GM04504 (cell line): ENCODE measurements around the gene CEP295NL.
"Not testable (repeated sequence)": the region's sequence is repeated elsewhere in the genome, so short reads cannot be mapped to it uniquely, and the experiment has no call there.

Source experiments
- DNase-seq: peaks from one replicate; pipeline ENCODE4 v3.0.0-alpha.2; 2012; ENCODE audit warnings: low read depth

CEP295NL gene, protein sequence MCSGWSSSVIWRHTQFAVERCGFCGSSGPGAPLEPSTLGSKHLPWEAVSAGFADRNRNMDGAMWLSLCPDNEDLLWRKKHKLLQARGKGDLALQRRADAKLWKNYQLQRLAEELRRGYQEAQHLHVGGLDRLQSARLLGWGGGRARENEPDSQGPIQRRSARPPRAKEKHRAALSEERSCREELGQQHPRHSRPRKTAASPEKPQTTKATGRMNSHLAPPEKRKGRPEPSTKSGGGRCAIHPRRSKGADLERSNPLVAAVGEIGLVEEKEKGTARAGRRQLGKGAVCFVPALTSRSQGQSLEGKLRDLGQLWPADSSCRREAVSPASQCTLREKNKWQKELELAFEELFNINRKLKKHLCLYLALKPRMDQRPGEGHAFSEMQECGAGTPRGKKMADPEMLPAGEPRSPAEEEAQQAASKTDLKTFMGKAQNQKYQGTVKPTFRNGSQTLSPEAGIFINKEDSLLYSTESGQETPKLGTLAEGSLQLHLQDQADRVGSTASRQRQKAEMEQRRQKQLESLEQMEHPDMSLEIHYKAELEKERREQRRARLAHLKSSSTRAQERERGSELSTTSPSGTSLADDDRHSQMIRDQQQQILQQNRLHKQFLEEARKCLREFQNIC

GRCh38 chr17:78903101-78903779 is at the start of gene CEP295NL:
CEP295NL (minus strand) TSS chr17:78903201; CDS start chr17:78901828, 1,373 bp downstream.
- no peak for DNase-seq

GRCh38 chr17:78952706-78953105 is 49.7 kb upstream of the CEP295NL start:
- DNase-seq = no peak

DNA sequence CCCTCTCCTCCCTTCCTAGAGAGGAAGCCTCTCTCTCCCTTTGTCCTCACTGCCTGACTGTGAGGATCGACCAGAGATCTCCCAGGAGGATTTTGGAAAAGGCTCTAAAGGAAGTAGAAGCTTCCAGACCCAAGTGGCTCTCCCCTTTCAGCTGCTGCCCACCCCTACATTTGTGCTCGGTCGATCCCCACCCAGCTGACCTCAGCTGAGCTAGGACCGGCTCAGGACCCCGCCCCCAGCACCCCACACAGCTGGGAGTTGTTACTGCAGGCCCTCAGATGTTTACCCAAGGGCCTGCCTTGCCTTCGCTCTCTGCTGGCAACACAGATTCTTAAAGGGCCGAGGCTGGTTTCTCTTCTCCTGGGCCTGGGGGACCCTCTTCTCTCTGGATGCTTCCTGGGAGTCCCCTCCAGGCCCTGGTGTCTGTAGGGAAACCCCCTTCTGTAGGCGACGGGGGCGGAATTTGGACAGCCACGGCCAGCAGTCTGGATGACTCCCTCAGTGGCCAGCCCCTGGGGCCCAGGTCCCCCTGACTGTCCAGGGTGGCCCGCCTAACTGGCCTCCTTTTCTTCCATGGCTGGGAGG is 49.1 kb upstream of the CEP295NL start:
- DNase-seq = no peak

- DNase-seq = no peak
Measured at GRCh38 chr17:78950870-78951269, 47.9 kb upstream of the CEP295NL start.

DNA sequence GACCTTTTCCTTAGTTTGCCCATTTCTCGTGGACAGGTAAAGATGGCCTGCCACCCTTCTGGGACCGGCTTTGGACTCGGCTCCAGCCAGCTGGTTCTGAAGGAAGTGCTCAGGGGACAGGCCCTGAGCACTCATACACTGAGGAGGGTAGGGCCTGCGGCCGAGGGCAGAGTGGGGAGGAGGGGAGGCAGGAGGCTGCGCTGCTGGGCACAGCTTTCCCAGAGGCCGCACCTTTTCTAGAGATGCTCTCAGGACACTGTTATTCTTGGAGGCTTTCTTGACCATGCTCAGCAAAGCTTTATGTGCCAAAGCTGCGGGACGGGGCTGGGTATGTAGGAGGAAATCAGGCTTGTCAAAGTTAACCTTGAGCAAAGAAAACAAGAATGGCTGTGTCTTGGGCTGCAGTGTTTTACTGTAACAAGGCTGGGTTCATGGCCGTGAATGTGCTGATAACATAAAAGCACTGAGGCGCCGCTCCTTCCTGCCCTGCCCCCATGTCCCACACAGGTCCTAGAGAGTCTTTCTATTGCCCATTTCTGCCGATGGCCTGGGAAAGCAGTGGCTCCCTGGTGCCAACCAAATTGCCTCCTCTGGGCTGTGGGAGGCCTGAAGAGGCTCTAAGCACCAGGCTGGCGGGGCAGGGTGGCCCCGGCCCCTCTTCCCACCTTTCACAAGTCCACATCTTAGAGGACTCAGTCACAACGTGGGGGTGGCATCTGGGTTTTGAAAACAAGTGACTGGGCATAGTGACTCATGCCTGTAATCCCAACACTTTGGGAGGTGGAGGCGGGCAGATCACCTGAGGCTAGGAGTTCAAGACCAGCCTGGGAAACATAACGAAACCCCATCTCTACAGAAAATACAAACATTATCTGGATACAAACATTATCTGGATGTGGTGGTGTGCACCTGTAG is 44.5 kb upstream of the CEP295NL start:
- no peak for DNase-seq

DNA sequence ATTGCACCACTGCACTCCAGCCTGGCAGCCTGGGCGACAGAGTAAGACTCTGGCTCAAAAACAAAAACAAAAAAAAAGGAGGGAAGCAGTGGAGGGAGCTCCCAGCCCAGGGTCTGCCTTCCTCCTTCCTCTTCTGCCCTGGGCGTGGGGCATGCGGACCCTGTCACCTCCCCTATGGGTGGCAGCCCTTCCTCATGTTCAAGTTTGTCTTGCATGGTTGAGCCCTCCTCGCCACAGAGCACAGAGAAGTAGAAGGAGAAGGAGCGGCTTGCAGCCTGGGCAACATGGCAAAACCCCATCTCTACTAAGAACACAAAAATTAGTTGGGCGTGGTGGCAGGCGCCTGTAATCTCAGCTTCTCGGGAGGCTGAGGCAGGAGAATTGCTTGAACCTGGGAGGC is 43.6 kb upstream of the CEP295NL start:
- no peak for DNase-seq

DNA sequence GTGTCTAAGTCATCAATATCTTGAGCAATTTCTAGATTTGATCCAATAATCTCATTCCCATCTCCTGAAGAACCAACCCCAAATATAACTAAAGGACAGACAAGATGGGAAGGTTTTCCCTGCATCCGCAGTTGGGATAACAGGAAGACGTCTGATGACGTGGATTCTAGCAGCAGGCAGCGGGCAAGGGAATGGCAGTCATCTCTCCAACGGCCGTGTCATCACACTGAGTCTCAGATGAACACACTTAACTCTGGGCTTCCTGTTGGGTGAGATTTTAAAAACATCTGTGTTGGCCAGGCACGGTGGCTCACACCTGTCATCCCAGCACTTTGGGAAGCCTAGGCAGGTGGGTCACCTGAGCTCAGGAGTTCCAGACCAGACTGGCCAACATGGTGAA is 43.1 kb upstream of the CEP295NL start:
- DNase-seq = no peak

DNA sequence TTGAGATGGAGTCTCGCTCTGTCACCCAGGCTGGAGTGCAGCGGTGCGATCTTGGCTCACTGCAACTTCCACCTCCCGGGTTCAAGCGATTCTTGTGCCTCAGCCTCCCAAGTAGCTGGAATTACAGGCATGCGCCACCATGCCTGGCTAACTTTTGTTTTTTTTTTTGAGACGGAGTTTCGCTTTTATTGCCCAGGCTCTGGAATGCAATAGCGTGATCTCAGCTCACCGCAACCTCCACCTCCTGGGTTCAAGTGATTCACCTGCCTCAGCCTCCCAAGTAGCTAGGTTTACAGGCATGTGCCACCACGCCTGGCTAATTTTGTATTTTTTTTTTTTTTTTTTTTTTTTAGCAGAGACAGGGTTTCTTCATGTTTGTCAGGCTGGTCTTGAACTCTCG is 42.5 kb upstream of the CEP295NL start:
- DNase-seq = not testable (repeated sequence)

GRCh38 chr17:78944956-78945355 is 42.0 kb upstream of the CEP295NL start:
- no peak for DNase-seq

GRCh38 chr17:78944026-78944425 is 41.0 kb upstream of the CEP295NL start:
- DNase-seq = no peak

- no peak for DNase-seq
Measured at GRCh38 chr17:78940708-78941107, 37.7 kb upstream of the CEP295NL start.

DNA sequence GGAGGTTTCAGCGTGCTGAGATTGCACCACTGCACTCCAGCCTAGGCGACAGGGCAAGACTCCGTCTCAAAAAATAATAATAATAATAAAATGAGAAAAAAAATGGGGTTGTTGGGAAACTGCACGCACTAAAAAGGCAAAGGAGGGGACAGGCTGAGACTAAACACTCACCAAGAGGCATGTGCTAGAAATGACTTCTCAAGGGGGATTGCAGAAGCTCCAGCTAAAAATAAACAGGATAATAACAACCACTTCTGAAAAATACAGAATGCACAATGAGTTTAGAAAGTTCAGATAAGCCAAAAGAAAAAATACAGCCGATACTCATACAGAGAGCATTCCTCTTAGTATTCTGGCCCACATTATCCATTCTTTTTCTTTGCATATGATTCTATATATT is 37.3 kb upstream of the CEP295NL start:
- no peak for DNase-seq

GRCh38 chr17:78939615-78940014 is 36.6 kb upstream of the CEP295NL start:
- DNase-seq = no peak

DNA sequence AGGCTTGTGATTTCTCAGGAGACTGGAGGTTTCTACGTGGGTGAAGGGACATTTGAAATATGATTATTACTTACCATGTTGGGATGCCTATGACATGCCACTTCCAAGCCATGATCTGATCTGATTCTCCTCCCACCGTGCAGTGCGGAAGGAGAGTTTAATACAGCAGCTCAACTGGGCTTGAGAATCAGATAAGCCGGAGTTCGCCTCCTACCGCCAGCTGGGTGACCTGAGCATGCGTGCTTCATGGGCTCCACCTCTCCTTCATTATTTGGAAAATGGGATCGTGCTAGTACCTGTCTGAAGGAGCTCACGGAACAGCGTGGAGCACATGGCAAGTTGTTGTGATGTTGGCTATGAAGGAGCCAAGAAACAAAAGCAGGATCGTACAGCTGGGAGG is 34.6 kb upstream of the CEP295NL start:
- no peak for DNase-seq

GRCh38 chr17:78935419-78936323 is 32.7 kb upstream of the CEP295NL start:
- peak; percentile 93 for DNase-seq

DNA sequence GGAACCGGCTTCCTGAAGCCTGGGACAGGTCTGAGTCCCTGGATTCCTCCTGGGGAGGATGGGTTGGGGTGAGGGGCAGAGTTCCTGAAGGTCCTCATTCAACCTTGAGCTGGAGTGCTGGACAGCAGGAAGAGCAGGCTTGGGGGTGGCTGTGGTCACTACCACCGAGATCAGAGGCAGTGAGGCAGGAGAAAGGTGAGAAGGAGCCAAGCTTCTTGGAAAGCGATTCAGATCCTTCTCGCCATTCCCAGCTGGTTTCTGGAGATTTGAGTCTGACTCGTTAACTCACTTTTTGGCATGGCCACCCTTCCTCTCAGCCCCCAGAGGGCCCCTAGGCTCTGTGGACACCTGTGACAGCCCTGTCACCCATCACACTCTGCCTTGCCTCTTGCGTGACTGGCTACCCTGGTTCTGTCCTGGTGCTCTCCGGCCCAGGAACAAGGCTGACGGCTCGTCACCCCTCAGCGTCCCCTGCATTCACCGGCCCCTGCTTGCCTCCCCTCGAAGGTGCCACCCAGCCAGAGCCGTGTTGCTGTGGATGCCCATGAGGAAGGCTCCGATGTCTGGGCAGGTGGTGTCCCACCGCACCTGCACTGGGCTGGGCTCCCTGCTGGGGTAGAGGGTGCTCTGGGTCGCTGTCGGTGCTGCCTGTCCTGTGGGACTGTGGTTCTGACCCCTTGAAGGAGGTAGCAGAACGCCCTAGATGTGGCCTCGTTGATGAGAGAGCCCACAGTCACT is 31.8 kb upstream of the CEP295NL start:
- no peak for DNase-seq

DNA sequence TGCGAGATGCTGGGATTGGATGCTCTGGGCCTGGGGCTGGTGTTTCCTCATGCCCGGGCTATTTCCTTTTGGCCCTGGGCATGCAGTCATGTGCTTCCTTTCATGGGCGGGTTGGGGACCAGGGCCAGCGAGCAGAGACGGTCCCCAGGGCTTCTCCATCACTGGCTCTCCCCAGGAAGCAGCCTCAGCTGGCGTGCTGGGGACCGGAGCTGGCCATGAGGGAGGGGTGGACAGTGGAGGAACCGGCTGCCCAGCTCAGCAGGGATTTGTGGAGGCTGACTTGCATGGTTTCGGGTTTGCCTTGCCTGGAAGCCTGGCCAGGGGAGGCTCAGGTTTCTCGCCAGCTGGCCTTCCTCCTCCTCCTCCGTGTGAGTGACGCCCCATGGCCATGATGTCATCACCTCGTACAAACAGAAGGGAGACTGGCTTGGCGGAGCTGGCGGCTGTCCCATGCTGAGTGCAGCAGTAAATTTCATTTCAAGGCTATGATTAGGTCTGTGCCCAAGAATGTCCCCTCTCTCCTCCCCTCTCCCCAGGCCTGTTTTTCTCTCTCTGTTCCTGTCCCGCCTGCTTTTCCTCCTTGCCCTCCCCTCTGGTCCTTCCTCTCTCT is 31.1 kb upstream of the CEP295NL start:
- DNase-seq = peak; percentile 99

DNA sequence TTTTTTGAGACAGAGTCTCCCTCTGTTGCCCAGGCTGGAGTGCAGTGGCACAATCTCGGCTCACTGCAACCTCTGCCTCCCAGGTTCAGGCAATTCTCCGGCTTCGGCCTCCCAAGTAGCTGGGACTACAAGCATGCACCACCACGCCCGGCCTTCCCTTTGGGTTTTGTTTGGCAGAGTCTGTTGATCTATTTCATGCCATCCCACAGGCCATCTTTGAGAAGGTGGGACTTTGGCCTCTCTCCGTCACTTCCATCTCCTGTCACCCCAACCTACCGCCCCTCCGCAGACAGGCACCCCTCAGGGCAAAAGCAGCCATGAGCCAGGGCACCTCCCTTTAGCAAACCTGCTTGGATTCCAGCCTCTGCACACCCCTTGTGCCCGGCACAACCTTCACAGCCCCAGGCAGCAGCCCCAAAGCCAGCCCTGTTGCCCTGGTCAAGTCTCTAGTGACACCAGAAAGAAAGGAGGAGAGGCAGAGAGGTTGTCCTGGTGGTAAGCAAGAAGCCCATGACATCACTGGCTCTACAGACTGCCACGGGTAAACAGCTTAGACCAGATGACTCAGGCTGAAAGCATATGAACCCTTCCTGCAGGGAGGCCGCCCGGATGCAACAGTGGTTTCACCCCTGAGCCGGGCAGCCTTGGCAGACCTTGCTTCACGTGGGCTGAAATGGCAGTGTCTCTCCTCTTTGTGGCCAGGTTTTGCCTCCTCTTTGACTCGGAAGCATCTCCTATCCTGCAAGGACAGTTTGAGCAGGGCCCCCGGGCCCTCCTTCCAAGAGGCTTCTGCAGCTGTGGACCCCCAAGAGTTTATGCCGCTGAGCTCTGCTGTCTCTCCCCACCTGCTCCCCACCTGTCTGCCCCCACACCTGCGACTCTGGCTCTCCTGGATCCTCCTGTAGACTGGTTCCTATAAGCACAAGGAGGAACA is 30.3 kb upstream of the CEP295NL start:
- peak; percentile 91 for DNase-seq
